GM20431 (cell line): ENCODE data around the gene GRID1.

ENCODE experiments used
- in situ Hi-C: fragments of 300-500 bp; cut with MseI, MboI; formaldehyde crosslinking; loops from one replicate; pipeline ENCODE4 v1.15.0; 2020; ENCODE audit warnings: low sequenced_read_pairs; ENCODE audit not compliant: unreplicated experiment

The GRID1 gene

DNA sequence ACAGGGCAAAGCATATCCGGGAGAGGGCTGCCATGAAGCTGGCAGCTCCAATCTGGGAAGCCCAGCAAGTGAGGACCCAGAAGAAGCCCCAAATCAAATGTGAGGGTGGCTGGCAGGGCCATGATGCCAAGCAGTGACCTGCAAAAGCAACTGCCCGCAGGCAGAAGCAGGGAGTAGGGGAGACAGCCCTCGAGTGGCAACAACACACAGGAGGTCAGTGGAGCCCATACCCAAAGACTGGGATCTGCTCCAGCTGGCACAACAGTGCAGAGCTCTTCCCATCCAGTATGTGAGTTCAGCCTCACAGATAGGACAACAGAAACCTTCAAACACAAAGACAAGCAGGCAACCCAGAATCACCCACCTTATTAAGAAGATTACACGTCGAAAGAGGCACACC, 45.0 kb downstream of the GRID1 start:
- in situ Hi-C loops = no loop called here

GRCh38 chr10:86319676-86320075, 46.9 kb downstream of the GRID1 start:
- in situ Hi-C loops = no loop called here

DNA sequence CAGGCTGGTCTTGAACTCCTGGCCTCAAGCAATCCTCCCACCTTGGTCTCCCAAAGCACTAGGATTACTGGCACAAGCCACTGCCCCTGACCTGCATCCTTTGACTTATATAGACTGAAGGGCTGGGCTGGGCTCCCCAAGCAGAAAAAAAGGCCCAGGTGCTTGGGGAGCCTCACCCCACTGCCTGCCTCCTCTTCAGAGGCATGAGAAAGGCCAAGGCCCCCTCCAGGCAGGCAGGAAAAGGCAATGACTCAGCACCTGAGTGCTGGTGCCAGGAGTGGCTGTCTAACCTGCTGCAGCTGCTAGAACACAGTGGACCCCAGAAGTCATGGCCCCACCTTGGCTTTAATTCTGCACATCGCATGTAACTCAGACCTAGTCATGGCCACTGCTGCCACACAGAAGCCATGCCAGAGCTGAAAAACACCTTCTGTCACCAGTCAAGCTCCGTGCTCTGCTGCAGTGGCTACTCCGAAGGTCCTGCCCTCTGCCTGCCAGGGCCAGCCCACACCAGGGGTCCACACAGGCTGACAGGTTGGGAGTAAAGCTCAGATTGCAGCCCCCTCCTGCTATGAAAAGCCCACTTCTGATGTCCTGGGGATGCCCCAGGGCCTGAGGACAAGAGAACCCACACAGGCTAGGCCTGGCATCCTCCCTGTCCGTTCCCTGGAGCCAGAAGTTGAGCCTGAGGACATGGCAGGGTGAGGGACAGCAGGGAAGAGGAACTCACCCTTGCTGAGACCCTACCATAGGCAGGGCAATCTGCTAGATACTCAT, 48.5 kb downstream of the GRID1 start:
- in situ Hi-C loops = no loop called here

DNA sequence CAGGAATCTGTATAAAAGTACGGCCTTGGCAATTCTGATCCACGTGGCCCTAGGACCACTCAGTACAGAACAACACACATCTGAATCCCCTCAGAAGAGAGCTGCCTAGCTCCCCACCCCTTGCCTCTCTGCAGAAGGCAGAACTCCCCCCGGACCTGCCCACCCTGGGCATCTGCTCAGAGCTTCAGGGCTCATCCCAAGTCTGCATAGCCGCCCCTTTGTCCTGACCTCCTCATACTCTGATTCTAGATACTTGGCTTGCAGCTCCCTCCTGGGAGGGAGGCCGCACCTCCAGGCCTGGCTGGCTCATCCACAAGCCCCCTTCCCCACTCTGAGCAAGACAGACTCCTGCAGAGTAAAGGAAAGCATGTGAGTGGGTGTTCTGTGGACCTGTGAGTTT, 49.6 kb downstream of the GRID1 start:
- in situ Hi-C loops = no loop called here

DNA sequence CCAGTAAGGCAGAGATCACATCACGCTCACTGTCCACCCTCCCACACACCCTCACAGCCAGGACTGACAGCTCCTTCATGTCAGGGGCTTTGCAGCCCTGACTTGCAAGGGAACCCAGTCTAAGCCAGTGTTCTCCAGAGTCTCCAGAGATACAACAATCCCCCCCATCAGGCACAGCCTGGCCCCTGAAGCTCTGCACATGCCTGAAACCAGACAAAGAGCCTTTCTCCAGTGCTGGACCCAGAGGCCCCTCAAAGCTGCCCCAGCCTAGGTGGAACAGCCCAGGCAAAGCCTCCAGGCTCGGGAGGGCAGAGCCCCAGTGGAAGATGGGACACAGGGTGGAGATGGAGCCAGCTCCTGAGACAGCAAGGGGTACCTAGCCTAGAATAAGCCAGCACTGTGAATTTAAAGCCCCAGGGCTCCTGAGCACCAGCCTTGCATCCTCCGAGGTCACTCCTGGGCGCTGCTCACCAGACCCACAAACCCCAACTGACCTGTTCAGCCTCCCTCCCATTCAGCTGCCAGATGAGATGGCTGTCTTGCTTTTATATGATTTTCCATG, 50.2 kb downstream of the GRID1 start:
- in situ Hi-C loops = no loop called here

DNA sequence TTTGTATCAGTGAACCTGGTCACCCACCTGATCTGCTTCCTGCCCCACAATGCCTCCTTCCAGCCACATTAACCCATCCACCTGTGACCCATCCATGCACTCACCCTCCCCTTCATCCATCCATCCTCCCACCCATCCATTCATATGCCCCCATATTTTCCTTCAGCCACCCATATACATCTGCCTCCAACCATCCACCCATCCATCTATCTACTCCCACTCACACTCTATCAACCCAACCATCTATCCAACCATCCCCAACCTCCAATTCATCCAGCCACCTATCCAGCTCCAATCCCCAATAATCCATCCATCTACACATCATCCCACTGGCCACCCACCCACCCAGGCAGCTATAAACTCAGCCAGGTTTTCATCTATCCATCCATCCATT, 51.0 kb downstream of the GRID1 start:
- in situ Hi-C loops = no loop called here

DNA sequence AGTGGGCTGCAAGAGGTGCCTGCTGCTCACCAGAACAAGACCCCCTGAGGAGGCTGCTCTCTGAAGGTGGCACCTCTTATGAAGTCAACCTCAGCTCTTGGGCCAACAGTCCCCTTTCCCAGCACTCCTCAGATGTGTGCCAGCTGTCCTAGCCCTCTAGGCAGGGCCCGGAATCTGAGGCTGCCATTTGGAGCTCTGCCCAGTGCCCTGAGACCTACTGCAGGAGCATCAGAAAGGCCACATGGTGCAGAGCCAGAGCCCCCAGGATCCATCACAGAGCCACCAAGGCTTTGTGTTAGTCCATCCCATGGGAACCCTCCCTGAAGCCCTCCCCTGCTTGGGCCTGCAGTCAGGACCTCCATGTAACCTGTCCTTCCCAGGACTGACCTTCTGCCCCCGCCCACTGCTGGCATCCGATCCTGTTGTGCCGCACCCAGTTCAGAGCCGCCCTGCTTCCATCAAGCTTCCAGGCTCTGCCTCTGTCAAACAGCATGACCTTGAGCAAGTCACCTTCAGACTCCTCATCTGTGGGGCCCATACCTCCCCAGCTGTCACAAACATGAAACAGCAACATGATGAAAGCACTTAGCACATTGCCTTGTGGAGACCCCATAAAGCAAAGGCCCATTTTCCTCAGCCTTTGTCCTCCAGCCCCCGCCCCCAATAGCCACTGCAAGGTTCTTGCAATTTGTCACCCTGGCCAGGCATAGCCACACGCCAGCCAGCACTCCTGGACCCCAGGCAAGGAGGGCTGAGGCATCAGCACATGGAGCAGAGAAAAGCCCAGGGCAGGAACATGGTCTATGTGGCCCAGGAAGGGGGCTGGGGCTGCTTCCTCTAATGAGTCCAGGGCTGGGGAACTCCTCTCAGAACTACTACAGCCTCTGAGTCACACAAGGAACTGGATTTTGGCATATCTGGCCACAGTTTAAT, 51.7 kb downstream of the GRID1 start:
- in situ Hi-C loops = no loop called here

GRCh38 chr10:86313621-86314041, 53.0 kb downstream of the GRID1 start:
- in situ Hi-C loops = no loop called here

DNA sequence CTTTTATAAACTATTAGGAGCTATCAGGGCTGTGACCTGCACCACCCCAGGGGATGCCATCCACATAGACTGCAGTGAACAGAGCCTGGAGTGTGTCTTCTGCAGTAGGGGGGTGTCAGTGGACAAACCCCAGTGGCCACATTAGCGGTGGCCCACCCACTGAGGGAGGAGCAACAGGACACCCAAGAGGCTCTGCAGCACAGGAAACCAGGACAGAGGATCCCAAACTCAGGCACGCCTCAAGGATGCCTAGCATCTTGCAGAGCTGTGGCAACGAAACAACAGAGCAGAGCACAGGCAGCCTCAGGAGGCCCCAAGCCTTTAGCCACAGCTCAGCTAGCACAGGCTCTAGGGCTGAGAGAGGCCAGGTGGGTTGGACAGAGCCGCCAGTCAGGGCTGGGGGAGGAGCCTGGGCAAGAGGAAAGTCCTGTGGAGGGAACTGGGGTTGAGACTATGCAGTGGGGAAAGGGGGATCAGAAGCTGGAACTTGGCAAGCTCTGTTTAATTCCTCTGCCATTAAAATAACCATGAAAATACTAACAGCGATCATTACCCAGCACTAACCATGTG, 53.8 kb downstream of the GRID1 start:
- in situ Hi-C loops = no loop called here

DNA sequence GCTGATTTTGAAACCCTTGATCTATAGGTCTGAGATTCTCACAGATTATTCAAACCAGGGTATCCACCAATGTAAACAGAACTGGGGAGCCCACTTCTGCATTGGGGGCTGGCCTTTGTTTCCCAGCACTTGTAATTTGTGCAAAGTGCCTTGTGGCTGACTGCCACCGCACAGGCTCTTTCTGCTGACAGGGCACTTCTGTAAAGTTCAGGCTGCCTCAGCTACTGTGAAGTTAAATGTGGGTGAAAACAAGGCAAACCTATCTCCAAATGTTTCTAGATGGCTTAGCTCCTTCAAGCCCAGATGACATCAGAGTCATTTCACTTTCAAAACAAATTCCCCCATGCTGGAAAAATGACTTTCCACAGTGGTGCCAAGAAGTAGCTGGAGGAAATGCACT, 54.7 kb downstream of the GRID1 start:
- in situ Hi-C loops = no loop called here

DNA sequence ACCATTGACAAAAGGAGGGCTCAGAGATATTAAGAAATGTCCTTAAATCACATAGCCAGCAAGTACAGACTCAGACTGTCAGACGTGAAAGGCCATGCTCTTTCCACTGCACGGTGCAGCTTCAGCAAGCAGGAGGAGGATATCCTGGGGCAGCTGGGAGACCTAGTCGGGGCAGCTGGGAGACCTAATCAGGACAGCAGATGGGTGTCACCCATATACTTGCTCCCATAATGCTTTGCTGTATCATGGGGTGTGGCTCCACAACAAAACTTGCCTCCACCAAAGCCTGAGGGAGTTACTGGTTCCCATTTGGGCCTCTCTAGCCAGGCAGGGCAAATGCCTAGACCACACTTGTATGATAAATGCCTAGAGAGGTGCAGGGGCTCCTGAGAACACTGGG, 55.4 kb downstream of the GRID1 start:
- in situ Hi-C loops = no loop called here

DNA sequence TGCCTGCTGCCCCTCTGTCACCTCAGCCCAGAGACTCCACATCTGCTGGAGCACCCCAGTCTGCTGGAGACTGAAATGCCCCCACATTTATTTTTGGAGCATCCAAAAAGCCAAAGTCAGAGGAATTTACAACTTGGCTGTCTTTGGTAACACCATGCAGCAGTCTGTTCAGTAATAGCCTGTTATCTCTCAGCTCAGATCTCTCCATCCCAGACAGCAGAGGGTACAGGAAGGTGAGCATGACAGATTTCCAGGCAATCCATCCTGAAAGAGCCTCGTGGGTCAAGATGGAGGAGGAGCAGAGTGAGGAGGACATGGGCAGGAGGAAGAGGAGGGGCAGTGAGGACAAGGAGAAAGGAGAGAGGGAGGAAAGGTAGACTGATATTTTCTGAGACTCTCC, 55.9 kb downstream of the GRID1 start:
- in situ Hi-C loops = no loop called here

DNA sequence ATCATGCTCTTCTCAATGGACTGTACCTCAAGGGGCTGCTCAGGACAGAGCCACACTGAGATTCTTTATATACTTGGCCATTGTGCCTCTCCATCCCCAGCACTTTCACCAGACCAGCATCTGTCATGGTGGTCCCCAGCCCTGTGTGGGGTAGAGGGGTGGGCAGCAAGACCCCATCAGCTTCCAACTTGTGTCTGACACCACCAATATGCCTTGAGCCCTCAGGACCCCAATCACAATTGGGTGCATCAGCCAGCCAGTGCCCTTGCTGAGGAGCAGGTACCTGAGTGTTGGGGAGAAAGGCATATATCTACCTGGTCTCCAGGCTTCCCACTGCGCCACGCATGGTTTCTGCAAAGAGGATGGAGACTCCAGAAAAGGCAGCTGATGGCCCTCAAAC, 56.3 kb downstream of the GRID1 start:
- in situ Hi-C loops = no loop called here

- in situ Hi-C loops = no loop called here
These were observed 58.5 kb downstream of the GRID1 start for GRCh38 chr10:86308056-86308455.

- in situ Hi-C loops = no loop called here
These were observed 59.8 kb downstream of the GRID1 start for GRCh38 chr10:86306628-86307278.

GRCh38 chr10:86305521-86305920, 61.1 kb downstream of the GRID1 start:
- in situ Hi-C loops = no loop called here

DNA sequence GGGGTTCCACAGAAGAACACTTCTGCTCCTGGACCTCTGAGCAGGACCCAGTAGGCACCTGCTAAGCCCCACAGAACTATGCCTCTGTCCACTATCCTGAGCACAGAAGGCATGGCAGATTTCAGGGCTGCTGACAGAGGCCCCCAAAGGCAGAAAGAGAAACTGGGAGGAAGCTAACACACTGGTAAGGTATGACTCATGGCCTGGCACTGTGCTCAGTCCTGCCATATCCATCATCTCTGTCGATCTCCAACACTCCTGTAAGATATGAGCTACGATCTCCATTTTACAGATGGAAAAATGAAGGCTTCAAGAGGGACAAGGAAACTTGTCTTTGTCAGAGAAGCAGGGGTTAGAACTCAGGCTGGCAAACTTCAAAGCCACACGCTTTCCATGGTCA, 62.2 kb downstream of the GRID1 start:
- in situ Hi-C loops = no loop called here

DNA sequence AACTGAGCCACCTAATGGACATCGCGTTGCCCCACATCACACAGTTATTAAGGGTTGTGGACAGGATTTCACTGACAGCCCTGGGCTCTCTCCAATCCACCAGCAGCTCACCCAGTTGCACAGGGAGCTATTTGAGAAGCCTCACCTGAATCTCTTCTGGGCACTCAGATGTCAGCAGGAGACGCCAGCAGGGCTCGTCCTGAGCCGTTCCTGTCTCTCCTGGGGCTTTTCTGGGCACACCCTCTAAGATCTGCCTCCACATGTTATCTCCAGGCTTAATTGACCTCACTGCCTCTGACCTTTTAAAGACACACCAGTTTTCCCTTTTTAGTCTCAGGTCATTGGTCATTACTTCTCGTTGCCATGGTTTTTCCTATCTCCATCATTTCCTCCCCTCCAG, 63.0 kb downstream of the GRID1 start:
- in situ Hi-C loops = no loop called here

DNA sequence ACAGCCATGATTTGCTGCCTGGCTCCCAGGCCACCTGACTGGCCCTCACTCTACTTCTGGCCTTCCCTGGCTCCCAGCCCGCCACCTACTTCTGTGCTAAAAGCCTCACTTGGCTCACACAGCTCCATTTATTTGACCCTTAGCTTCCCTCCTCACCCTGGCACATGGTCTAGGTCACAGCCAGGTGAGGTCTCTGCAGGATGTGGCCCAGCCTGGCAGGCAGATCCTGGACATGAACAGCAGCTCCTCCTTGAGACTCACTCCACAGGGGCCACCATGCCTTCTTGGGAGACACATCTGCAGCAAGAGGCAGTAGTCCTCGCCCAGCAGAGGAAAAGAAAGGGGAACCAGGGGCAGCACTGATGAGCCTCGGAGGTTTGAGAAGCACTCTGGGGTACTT, 64.6 kb downstream of the GRID1 start:
- in situ Hi-C loops = no loop called here
